ENCODE data around the gene KLHL14. TPM values are rescaled to one million over a fixed set of nuclear protein-coding genes. Genes with fewer than 3 reads are reported as not detected.

Gene KLHL14
- total RNA-seq, 2 donors from 2014 or later, result 0.41 to 3.0 TPM

DNA sequence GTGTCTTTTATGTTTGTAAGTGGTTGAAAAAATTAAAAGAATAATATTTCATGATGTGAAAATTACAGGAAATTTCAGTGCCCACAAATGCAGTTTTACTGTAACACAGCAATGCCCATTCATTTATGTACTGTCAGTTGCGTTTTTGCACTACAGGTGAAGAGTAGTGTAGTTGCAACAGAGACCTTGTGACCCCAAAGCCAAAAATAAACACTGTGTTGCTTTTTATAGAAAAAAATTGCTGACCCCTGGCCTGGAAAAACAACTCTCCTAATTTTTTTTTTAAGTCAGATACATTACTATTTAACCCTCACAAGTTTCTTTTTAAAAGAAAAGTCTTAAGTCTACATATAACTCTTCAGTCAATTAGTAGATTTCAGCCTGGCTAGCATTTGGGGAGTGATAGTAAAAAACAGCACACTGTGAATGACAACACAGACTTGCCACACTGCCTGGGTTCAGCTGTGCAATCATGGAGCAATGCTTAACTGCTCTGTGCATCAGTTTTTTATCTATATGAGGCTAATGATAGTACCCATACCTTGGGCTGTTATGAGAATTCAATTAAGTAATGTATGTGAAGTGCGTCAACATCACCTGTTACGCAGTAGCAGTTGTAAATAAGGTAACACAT, 8.1 kb downstream of the KLHL14 start:
- H3K9me3 ChIP-seq, result no peaks in the 10 kb centered on the region
- no peak overlapping the region for H3K27ac ChIP-seq
- H3K4me3 ChIP-seq, result no peak overlapping the region
- DNase-seq (ENCODE audit: low spot score), result no peak
- H3K4me1 ChIP-seq (replicated peaks), result no peaks in the 10 kb centered on the region
- TF ChIP-seq POLR2A (IDR thresholded peaks at IDR 0.05) (no peak), POLR2AphosphoS5 (IDR thresholded peaks at IDR 0.05) (no peak)
- TF ChIP-seq, protein P1, sequence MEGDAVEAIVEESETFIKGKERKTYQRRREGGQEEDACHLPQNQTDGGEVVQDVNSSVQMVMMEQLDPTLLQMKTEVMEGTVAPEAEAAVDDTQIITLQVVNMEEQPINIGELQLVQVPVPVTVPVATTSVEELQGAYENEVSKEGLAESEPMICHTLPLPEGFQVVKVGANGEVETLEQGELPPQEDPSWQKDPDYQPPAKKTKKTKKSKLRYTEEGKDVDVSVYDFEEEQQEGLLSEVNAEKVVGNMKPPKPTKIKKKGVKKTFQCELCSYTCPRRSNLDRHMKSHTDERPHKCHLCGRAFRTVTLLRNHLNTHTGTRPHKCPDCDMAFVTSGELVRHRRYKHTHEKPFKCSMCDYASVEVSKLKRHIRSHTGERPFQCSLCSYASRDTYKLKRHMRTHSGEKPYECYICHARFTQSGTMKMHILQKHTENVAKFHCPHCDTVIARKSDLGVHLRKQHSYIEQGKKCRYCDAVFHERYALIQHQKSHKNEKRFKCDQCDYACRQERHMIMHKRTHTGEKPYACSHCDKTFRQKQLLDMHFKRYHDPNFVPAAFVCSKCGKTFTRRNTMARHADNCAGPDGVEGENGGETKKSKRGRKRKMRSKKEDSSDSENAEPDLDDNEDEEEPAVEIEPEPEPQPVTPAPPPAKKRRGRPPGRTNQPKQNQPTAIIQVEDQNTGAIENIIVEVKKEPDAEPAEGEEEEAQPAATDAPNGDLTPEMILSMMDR (IDR thresholded peaks at IDR 0.05), result no peak
- H3K27me3 ChIP-seq (replicated peaks; ENCODE audit: insufficient read depth), result no peaks in the 10 kb centered on the region
- 93% methylated on average over 3 of the region's 3 CpGs for WGBS
- intact Hi-C loops (cut with DNase I), result no loop called here
- H3K36me3 ChIP-seq, result no peaks in the 10 kb centered on the region

GRCh38 chr18:32763293-32763692, 9.5 kb downstream of the KLHL14 start:
- no peak for TF ChIP-seq POLR2AphosphoS5 (IDR thresholded peaks at IDR 0.05)
- TF ChIP-seq POLR2A (IDR thresholded peaks at IDR 0.05), result no peak
- TF ChIP-seq, protein P1 (IDR thresholded peaks at IDR 0.05), result no peak
- no peak for DNase-seq (ENCODE audit: low spot score)
- Histone ChIP-seq H3K27me3 (replicated peaks; ENCODE audit: insufficient read depth) (no peaks in the 10 kb centered on the region), H3K9me3 (no peaks in the 10 kb centered on the region), H3K27ac (no peak overlapping the region), H3K4me1 (replicated peaks) (no peaks in the 10 kb centered on the region), H3K4me3 (no peak overlapping the region), H3K36me3 (no peaks in the 10 kb centered on the region)
- intact Hi-C loops (cut with DNase I), result no loop called here
- WGBS, result 88% methylated on average over 2 of the region's 2 CpGs

GRCh38 chr18:32761231-32761630, 11.6 kb downstream of the KLHL14 start:
- Histone ChIP-seq H3K27me3 (replicated peaks; ENCODE audit: insufficient read depth) (no peaks in the 10 kb centered on the region), H3K9me3 (no peaks in the 10 kb centered on the region), H3K27ac (no peak overlapping the region), H3K4me1 (replicated peaks) (no peaks in the 10 kb centered on the region), H3K4me3 (no peak overlapping the region), H3K36me3 (no peaks in the 10 kb centered on the region)
- DNase-seq (ENCODE audit: low spot score), result no peak
- intact Hi-C loops (cut with DNase I), result no loop called here
- TF ChIP-seq, protein P1 (IDR thresholded peaks at IDR 0.05), result no peak
- TF ChIP-seq POLR2AphosphoS5 (IDR thresholded peaks at IDR 0.05), result no peak
- TF ChIP-seq POLR2A (IDR thresholded peaks at IDR 0.05), result no peak
- 100% methylated on average over 1 of the region's 1 CpG for WGBS

DNA sequence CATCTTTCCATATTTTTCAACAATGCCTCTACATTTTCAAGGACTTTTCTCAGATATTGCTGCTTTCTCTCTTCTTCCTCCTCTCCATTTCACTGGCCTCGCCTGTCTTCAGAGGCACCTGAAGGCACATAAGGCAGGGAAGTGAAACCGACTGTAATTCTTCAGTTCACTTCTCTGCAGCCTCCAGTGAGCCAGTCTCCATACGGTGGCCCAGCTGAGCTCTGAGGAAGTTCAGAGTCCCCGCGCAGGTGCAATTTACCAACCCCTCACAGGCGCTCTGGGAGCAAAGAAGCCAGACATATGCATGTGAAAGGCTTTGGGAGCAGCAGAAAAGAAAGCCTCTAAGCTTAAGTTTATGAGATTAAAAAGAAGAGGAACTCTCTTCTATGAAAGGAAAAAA, 12.4 kb downstream of the KLHL14 start:
- Histone ChIP-seq H3K4me3 (no peak overlapping the region), H3K4me1 (replicated peaks) (no peaks in the 10 kb centered on the region), H3K9me3 (no peaks in the 10 kb centered on the region), H3K27me3 (replicated peaks; ENCODE audit: insufficient read depth) (no peaks in the 10 kb centered on the region), H3K27ac (no peak overlapping the region), H3K36me3 (no peaks in the 10 kb centered on the region)
- intact Hi-C loops (cut with DNase I), result no loop called here
- DNase-seq (ENCODE audit: low spot score), result no peak
- TF ChIP-seq, protein P1 (IDR thresholded peaks at IDR 0.05), result no peak
- TF ChIP-seq POLR2A (IDR thresholded peaks at IDR 0.05) (no peak), POLR2AphosphoS5 (IDR thresholded peaks at IDR 0.05) (no peak)
- WGBS, result 68% methylated on average over 6 of the region's 6 CpGs

DNA sequence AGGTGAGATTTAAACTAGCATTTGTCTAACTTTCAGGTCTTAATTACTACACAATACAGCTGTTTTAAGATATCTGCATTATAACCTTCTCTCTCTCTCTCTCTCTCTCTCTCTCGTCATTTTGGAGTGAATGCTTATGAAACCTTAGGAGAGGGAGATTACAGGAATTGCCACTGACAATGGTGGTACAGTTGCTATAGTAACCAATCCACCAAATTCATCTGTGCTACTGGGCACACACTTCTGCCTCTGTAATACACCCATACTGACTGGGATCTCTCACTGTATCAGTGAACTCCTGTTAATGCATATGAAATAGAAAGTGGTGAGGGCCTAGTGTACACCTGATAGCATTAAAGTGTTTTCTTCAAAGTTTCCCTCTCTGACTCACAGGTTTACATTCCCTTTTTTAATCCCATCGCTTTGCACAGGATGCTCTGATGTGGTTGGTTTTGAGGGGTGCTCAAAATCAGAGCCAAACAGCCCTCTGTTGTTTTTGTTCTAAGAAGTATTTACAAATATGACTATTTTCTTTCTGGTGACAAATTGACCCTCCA, 13.1 kb downstream of the KLHL14 start:
- TF ChIP-seq, protein P1 (IDR thresholded peaks at IDR 0.05), result no peak
- TF ChIP-seq POLR2AphosphoS5 (IDR thresholded peaks at IDR 0.05) (no peak), POLR2A (IDR thresholded peaks at IDR 0.05) (no peak)
- Histone ChIP-seq H3K36me3 (no peaks in the 10 kb centered on the region), H3K27me3 (replicated peaks; ENCODE audit: insufficient read depth) (no peaks in the 10 kb centered on the region), H3K4me1 (replicated peaks) (no peaks in the 10 kb centered on the region), H3K4me3 (no peak overlapping the region), H3K9me3 (no peaks in the 10 kb centered on the region), H3K27ac (no peak overlapping the region)
- 82% methylated on average over 2 of the region's 2 CpGs for WGBS
- intact Hi-C loops (cut with DNase I), result no loop called here
- no peak for DNase-seq (ENCODE audit: low spot score)
